SK-N-MC (cell line): ENCODE measurements around the gene RWDD4.

ENCODE experiments used
- EZH2 ChIP-seq: fragments of 200-600 bp; sonication (generic); IDR thresholded peaks from one replicate; pipeline ENCODE4 v1.6.1; 2017; ENCODE audit warnings: antibody characterized with exemption
- FOXP2 ChIP-seq: optimal IDR thresholded peaks from 2 replicates; pipeline ENCODE3; 2011; ENCODE audit warnings: mild to moderate bottlenecking, moderate library complexity; ENCODE audit not compliant: insufficient read depth; ENCODE audit errors: extremely low read length, control extremely low read depth
- POLR2AphosphoS5 ChIP-seq: IDR thresholded peaks from 2 replicates; pipeline ENCODE4 v1.6.1; 2012; ENCODE audit warnings: mild to moderate bottlenecking, low read depth, low read length, borderline replicate concordance

DNA sequence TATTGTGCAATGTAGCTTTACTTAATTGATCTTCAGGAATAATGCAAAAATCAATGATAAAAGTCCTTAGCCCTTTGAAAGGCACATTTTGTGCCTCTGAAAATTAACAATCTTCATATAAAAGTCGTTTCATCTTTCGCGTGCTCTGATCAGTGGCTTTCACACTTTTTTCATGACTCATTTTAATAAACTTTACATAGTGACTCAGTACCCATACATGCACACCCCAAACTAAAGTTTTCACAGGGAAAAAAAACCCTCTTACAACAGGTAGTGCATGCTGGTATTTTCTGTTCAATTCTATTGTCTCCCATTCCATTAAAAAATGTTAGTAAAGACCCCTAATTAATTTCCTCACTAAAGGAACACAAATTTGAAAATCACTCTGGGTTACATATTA, 21.5 kb downstream of the RWDD4 start:
- TF ChIP-seq EZH2, result no peak
- TF ChIP-seq POLR2AphosphoS5, result no peak
- TF ChIP-seq FOXP2, result no peak
